ENCODE data around the gene LRRC51.

Gene LRRC51

DNA sequence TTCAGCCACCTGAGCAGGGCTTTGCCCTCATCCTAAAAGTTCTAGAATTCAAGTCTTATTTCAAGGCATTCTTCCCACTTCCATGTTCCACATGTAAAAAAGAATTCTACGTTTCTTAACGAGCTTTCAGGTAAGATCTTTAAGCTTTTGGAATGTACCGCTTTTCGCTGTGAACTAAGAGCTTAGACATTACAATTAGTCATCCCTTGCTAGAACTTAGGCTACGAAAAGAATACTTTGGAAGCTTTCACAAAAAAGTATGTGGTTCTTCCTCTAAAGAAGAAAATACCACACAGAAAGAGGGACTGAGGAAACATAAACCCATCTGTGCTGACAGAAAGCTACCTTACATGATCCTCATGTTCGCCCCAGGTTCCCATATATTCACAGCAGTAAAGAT is 2.2 kb upstream of the LRRC51 start:
- in situ Hi-C loops (cut with HindIII; ENCODE audit: low sequenced_read_pairs), result no loop called here
- peak overlapping the region; percentile 74 for H3K4me3 ChIP-seq (ENCODE audit: low read depth, low read length)
- no peak for DNase-seq (ENCODE audit: low read depth)
- TF ChIP-seq, protein P1, sequence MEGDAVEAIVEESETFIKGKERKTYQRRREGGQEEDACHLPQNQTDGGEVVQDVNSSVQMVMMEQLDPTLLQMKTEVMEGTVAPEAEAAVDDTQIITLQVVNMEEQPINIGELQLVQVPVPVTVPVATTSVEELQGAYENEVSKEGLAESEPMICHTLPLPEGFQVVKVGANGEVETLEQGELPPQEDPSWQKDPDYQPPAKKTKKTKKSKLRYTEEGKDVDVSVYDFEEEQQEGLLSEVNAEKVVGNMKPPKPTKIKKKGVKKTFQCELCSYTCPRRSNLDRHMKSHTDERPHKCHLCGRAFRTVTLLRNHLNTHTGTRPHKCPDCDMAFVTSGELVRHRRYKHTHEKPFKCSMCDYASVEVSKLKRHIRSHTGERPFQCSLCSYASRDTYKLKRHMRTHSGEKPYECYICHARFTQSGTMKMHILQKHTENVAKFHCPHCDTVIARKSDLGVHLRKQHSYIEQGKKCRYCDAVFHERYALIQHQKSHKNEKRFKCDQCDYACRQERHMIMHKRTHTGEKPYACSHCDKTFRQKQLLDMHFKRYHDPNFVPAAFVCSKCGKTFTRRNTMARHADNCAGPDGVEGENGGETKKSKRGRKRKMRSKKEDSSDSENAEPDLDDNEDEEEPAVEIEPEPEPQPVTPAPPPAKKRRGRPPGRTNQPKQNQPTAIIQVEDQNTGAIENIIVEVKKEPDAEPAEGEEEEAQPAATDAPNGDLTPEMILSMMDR (IDR thresholded peaks at IDR 0.05; ENCODE audit: low read depth, low read length, missing control alignments), result no peak

DNA sequence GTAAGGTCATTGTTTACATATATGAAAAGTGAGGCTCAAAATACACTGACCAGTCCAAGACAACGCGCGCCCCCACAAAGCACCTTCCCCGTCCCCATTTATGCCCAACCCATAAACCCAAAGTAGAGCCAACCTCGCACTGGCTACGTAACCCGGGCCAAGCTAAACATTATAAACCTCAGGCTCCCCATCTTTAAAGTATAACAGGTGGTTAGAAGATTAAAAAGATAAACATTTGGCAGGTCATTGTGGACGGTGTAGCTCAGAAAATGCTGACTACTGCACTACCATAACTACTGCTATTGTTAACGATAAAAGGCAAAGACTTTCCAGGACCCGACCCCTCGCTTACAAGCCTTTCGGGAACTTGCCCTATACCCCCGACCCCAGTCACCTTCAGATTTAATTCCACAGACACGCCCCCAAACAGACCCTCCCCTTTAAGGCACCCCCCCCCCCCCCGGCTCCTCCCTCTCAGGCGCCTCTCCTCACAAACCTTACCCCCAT is 778 bp upstream of the LRRC51 start:
- no peak for DNase-seq (ENCODE audit: low read depth)
- in situ Hi-C loops (cut with HindIII; ENCODE audit: low sequenced_read_pairs), result no loop called here
- TF ChIP-seq, protein P1 (IDR thresholded peaks at IDR 0.05; ENCODE audit: low read depth, low read length, missing control alignments), result no peak
- peak overlapping the region; percentile 74 for H3K4me3 ChIP-seq (ENCODE audit: low read depth, low read length)

DNA sequence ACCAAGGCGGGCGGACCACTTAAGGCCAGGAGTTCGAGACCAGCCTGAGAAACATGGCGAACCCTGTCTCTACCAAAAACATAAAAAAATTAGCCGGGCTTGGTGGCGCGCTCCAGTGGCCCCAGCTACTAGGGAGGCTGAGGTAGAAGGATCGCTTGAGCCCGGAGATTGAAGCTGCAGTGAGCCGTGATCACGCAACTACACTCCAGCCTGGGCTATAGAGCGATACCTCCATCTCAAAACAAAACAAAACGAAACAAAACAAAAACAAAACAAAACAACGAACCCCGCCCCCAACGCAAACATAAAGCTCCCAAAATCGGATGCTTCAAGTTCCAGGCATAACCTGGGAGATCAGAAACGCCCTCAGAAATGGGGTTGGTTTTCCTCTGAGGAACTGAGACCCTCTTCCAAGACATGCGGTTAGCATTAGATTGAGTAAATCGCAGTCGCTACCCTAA is 564 bp downstream of the LRRC51 start:
- in situ Hi-C loops (cut with HindIII; ENCODE audit: low sequenced_read_pairs), result no loop called here
- TF ChIP-seq, protein P1 (IDR thresholded peaks at IDR 0.05; ENCODE audit: low read depth, low read length, missing control alignments), result no peak
- H3K4me3 ChIP-seq (ENCODE audit: low read depth, low read length), result peak overlapping the region; percentile 74
- no peak for DNase-seq (ENCODE audit: low read depth)

DNA sequence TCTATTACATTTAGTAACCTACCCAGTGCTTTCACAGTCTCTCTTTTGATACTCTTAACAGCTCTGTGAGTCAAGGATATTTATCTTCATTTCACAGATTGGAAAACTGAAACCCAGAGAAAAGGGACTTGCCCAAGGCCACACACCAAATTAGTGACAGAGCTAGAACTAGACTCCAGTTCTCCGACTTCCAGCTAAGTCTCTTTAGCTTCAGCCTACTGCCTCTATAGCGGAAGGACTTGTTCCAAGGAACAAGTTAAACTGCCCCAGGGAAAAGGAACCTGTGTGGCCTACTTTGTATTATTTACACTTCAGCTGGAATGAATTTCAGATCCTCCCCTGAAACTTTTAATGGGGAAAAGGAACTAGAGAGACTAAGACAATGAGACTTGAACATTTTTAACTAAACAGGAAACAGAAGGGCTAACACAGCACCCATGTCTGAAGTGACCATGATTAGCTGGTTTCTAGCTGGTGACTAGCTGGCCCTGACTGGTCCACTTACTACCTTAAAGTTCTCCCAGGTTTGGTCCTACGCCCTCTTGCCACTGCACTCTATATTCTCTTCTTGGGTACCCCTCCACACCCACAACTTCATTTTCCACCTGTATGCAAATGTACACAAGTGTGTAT is 1.3 kb downstream of the LRRC51 start:
- TF ChIP-seq, protein P1 (IDR thresholded peaks at IDR 0.05; ENCODE audit: low read depth, low read length, missing control alignments), result no peak
- no peak for DNase-seq (ENCODE audit: low read depth)
- in situ Hi-C loops (cut with HindIII; ENCODE audit: low sequenced_read_pairs), result no loop called here
- no peak overlapping the region for H3K4me3 ChIP-seq (ENCODE audit: low read depth, low read length)

DNA sequence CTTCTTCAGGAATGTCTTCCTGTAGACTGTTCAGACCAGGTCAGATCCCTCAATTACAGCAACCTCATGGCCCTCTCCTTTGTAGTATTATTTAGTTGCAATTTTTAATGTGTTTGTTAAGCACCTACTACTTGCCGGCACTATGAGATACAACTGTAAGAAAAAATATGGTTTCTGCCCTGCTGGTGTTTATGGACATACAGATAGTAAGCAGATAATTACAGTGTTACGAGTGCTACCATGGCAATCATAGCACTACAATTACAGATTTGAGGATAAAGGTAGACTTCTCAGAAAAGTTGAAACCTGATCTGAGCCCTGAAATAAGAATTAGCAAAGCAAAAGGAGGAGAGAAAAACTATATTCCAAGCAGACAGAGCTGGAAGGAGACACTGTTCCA is 2.8 kb downstream of the LRRC51 start:
- no peak overlapping the region for H3K4me3 ChIP-seq (ENCODE audit: low read depth, low read length)
- TF ChIP-seq, protein P1 (IDR thresholded peaks at IDR 0.05; ENCODE audit: low read depth, low read length, missing control alignments), result no peak
- no peak for DNase-seq (ENCODE audit: low read depth)
- in situ Hi-C loops (cut with HindIII; ENCODE audit: low sequenced_read_pairs), result no loop called here

DNA sequence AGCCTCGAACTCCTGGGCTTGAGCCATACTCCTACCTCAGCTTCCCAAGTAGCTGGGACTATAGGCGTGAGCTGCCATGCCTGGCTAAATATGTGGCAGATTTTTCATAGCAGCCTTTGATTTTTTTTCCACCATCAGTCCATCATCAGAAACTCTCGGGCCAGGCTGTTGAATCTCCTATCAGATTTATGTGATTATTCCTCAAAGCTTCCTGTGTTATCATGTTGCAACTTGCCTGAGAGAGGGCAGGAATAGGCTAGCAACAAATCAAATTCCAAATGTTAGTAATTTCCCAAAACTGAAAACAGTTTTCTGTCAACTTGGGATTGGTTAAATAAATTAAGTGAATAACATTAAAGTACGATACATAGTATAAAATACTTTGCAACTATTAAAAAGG is 3.4 kb downstream of the LRRC51 start:
- DNase-seq (ENCODE audit: low read depth), result no peak
- in situ Hi-C loops (cut with HindIII; ENCODE audit: low sequenced_read_pairs), result no loop called here
- H3K4me3 ChIP-seq (ENCODE audit: low read depth, low read length), result no peak overlapping the region
- TF ChIP-seq, protein P1 (IDR thresholded peaks at IDR 0.05; ENCODE audit: low read depth, low read length, missing control alignments), result no peak

Data from astrocyte of the cerebellum (primary cell).